Measurements from ENCODE around the gene DCXR. TPM values are rescaled to one million over a fixed set of nuclear protein-coding genes. Genes with fewer than 3 reads are reported as not detected.
A peak's percentile ranks its signal among the peaks of the same experiment; 100 is the strongest.

DCXR gene
- total and polyA plus RNA-seq, 2 experiments from 2014 or later, result 86.9 to 137 TPM

DNA sequence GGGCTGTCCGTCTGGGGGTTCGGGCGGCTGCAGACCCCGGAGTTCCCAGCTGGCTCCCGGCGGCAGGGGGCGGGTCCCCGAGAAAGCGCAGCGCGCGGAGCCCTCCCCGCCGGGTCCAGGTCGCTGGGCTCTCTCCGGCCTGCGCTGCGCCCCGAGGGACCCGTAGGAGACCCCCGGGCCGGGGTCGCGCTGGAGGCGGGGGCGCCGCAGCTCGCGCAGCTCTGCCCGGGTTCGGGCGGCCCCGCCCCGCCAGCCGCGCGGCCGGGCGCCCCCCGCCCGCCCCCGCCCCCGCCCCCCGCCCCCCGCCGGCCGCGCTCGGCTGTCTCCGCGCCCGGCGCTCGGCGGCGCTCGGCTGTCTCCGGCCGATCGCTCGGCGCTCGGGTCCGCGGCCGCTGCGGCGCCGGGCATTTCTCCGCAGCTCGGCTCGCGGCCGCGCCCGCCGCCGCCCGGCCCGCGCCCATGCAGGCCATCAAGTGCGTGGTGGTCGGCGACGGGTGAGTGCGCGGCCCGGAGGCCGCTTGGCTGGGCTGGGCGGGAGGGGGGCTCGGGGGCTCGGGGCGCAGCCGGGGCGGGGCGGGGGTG is 6.1 kb downstream of the DCXR start, which contains the start of gene RAC3:
TSS of gene RAC3 (plus strand) at position 376 of the 582 bp plus-strand sequence. CDS start at position 460, 84 bp downstream.
- H3K4me1 Mint-ChIP-seq, result peaks cover 19% of the 10 kb centered on the region
- ATAC-seq, result peak; percentile 2; the same call in 2 of the 3 replicates
- peaks cover 3% of the 10 kb centered on the region; the same call in 2 of the 3 replicates for H3K36me3 Mint-ChIP-seq (ENCODE audit: low read depth)
- Histone ChIP-seq H3K4me3 (peak within 1 kb of the TSS; percentile 79), H3K9me2 (ENCODE audit: insufficient read depth) (no peaks in the 10 kb centered on the region), H3F3A (replicated peaks; ENCODE audit: low read depth) (peaks cover 16% of the 10 kb centered on the region), H4K20me1 (replicated peaks; ENCODE audit: insufficient read depth) (no peaks in the 10 kb centered on the region; the same call in 1 of the 2 replicates), H3K4me2 (peak within 1 kb of the TSS; percentile 92), H3K79me2 (replicated peaks; ENCODE audit: insufficient read depth) (peaks cover 8% of the 10 kb centered on the region; the same call in 1 of the 2 replicates), H3K36me3 (ENCODE audit: insufficient read depth) (no peaks in the 10 kb centered on the region), H3K4me1 (ENCODE audit: insufficient read depth) (peaks cover 9% of the 10 kb centered on the region; the same call in 1 of the 2 replicates), H3K27ac (ENCODE audit: low read depth) (no peak within 1 kb of the TSS), H2AFZ (0 out of 2 replicates have a peak within 1 kb of the TSS, but pooled peaks have one; percentile 32), H3K27me3 (ENCODE audit: insufficient read depth) (no peaks in the 10 kb centered on the region)
- H3K9me3 Mint-ChIP-seq, result no peaks in the 10 kb centered on the region
- H3K27ac Mint-ChIP-seq, result no peak within 1 kb of the TSS
- peak within 1 kb of the TSS; percentile 75 for H3K4me3 Mint-ChIP-seq
- H3K27me3 Mint-ChIP-seq (ENCODE audit: insufficient read depth, low read depth, poor library complexity), result peaks cover 12% of the 10 kb centered on the region
- peak; percentile 68 for DNase-seq (ENCODE audit: low spot score)
- TF ChIP-seq CREB1 (CRISPR knock-in tag; IDR thresholded peaks at IDR 0.05; ENCODE audit: low read depth) (no peak), EZH2phosphoT487 (IDR thresholded peaks at IDR 0.05; ENCODE audit: unreplicated experiment) (no peak), POLR2AphosphoS5 (IDR thresholded peaks at IDR 0.05; ENCODE audit: low read depth) (no peak), STAT1 (IDR thresholded peaks at IDR 0.05; ENCODE audit: unreplicated experiment) (no peak), JUNB (IDR thresholded peaks at IDR 0.05; ENCODE audit: unreplicated experiment) (no peak)
- TF ChIP-seq, protein P1, sequence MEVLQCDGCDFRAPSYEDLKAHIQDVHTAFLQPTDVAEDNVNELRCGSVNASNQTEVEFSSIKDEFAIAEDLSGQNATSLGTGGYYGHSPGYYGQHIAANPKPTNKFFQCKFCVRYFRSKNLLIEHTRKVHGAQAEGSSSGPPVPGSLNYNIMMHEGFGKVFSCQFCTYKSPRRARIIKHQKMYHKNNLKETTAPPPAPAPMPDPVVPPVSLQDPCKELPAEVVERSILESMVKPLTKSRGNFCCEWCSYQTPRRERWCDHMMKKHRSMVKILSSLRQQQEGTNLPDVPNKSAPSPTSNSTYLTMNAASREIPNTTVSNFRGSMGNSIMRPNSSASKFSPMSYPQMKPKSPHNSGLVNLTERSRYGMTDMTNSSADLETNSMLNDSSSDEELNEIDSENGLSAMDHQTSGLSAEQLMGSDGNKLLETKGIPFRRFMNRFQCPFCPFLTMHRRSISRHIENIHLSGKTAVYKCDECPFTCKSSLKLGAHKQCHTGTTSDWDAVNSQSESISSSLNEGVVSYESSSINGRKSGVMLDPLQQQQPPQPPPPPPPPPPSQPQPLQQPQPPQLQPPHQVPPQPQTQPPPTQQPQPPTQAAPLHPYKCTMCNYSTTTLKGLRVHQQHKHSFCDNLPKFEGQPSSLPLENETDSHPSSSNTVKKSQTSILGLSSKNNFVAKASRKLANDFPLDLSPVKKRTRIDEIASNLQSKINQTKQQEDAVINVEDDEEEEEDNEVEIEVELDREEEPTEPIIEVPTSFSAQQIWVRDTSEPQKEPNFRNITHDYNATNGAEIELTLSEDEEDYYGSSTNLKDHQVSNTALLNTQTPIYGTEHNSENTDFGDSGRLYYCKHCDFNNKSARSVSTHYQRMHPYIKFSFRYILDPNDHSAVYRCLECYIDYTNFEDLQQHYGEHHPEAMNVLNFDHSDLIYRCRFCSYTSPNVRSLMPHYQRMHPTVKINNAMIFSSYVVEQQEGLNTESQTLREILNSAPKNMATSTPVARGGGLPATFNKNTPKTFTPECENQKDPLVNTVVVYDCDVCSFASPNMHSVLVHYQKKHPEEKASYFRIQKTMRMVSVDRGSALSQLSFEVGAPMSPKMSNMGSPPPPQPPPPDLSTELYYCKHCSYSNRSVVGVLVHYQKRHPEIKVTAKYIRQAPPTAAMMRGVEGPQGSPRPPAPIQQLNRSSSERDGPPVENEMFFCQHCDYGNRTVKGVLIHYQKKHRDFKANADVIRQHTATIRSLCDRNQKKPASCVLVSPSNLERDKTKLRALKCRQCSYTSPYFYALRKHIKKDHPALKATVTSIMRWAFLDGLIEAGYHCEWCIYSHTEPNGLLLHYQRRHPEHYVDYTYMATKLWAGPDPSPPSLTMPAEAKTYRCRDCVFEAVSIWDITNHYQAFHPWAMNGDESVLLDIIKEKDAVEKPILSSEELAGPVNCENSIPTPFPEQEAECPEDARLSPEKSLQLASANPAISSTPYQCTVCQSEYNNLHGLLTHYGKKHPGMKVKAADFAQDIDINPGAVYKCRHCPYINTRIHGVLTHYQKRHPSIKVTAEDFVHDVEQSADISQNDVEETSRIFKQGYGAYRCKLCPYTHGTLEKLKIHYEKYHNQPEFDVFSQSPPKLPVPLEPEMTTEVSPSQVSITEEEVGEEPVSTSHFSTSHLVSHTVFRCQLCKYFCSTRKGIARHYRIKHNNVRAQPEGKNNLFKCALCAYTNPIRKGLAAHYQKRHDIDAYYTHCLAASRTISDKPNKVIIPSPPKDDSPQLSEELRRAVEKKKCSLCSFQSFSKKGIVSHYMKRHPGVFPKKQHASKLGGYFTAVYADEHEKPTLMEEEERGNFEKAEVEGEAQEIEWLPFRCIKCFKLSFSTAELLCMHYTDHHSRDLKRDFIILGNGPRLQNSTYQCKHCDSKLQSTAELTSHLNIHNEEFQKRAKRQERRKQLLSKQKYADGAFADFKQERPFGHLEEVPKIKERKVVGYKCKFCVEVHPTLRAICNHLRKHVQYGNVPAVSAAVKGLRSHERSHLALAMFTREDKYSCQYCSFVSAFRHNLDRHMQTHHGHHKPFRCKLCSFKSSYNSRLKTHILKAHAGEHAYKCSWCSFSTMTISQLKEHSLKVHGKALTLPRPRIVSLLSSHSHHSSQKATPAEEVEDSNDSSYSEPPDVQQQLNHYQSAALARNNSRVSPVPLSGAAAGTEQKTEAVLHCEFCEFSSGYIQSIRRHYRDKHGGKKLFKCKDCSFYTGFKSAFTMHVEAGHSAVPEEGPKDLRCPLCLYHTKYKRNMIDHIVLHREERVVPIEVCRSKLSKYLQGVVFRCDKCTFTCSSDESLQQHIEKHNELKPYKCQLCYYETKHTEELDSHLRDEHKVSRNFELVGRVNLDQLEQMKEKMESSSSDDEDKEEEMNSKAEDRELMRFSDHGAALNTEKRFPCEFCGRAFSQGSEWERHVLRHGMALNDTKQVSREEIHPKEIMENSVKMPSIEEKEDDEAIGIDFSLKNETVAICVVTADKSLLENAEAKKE (CRISPR knock-in tag; IDR thresholded peaks at IDR 0.05), result no peak
- TF ChIP-seq, protein P2, sequence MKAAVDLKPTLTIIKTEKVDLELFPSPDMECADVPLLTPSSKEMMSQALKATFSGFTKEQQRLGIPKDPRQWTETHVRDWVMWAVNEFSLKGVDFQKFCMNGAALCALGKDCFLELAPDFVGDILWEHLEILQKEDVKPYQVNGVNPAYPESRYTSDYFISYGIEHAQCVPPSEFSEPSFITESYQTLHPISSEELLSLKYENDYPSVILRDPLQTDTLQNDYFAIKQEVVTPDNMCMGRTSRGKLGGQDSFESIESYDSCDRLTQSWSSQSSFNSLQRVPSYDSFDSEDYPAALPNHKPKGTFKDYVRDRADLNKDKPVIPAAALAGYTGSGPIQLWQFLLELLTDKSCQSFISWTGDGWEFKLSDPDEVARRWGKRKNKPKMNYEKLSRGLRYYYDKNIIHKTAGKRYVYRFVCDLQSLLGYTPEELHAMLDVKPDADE (IDR thresholded peaks at IDR 0.05), result no peak

Data from GM23338 (cell line).